T-cell (primary cell): ENCODE measurements around the gene ATP6V0E1. TPM values are rescaled to one million over a fixed set of nuclear protein-coding genes. Genes with fewer than 3 reads are reported as not detected.
A peak's percentile ranks its signal among the peaks of the same experiment; 100 is the strongest.

Source experiments
- ATAC-seq, 4 experiments: fragments of 200-7000 bp in 3 of 4; fragments of 150-1000 bp in 1 of 4; cut with Tn5 transposase; replicated peaks in 1 of 4; 1 replicate in 3 of 4; 2 replicates in 1 of 4; pipeline ENCODE4 v1.10.0; 2021; ENCODE audit warnings: moderate library complexity in 3 of 4, mild to moderate bottlenecking in 2 of 4, moderate number of reproducible peaks in 1 of 4
- CTCF ChIA-PET, 2 donors: fragments of 300-600 bp; sonication (Branson Sonifier 250); formaldehyde crosslinking; loops; one replicate each; lab custom pipeline; 2022; ENCODE audit warnings: antibody characterized with exemption in 2 of 2; lab: Charles Lee
- POLR2A ChIA-PET, 2 donors: fragments of 300-600 bp; sonication (Branson Sonifier 250); formaldehyde crosslinking; loops; one replicate each; lab custom pipeline; 2022; ENCODE audit warnings: antibody characterized with exemption in 2 of 2; lab: Charles Lee
- DNase-seq, 35 experiments: peaks; one replicate each; pipeline versions ENCODE4 v3.0.0 to v3.0.0-alpha.2; 2013 to 2023
- H3K27ac ChIP-seq: one replicate; pipeline ENCODE4 v1.5.1; 2013; ENCODE audit warnings: low read length
- H3K27me3 ChIP-seq, 2 experiments: replicated peaks in 1 of 2; 1 replicate in 1 of 2; 2 replicates in 1 of 2; pipeline versions ENCODE4 v1.6.1 to v1.7.0; 2013; ENCODE audit warnings: low read length in 1 of 2, mixed read lengths in 1 of 2; ENCODE audit not compliant: control insufficient read depth in 2 of 2, insufficient read depth in 2 of 2; ENCODE audit errors: extremely low read depth in 1 of 2
- H3K36me3 ChIP-seq, 2 donors: 1 replicate in 1 of 2; 2 replicates in 1 of 2; pipeline versions ENCODE4 v1.6.1 to v1.7.0; 2013; ENCODE audit warnings: low read length in 1 of 2; ENCODE audit not compliant: control insufficient read depth in 2 of 2, insufficient read depth in 1 of 2; ENCODE audit errors: extremely low read depth in 1 of 2
- H3K4me1 ChIP-seq, 2 experiments: 1 replicate in 1 of 2; 2 replicates in 1 of 2; pipeline versions ENCODE4 v1.6.1 to v1.7.0; 2013; ENCODE audit warnings: low read length in 2 of 2, mixed read lengths in 1 of 2; ENCODE audit not compliant: insufficient read depth in 2 of 2, control insufficient read depth in 1 of 2; ENCODE audit errors: extremely low read depth in 1 of 2
- H3K4me3 ChIP-seq, 2 donors: 1 replicate in 1 of 2; 2 replicates in 1 of 2; pipeline versions ENCODE4 v1.5.1 to v1.7.0; 2013; ENCODE audit warnings: mild to moderate bottlenecking in 2 of 2, low read length in 1 of 2, moderate library complexity in 1 of 2; ENCODE audit not compliant: control insufficient read depth in 1 of 2; ENCODE audit errors: extremely low read depth in 1 of 2
- H3K9me3 ChIP-seq: 2 replicates; pipeline ENCODE4 v1.7.0; 2013
- H3K27ac Mint-ChIP-seq, 2 donors: one replicate each; pipeline ENCODE4 v1.8.0; 2020 to 2021; ENCODE audit warnings: mild to moderate bottlenecking in 2 of 2, mixed read lengths in 2 of 2
- H3K27me3 Mint-ChIP-seq, 2 donors: one replicate each; pipeline ENCODE4 v1.8.0; 2021 to 2022; ENCODE audit warnings: mixed read lengths in 2 of 2
- H3K36me3 Mint-ChIP-seq: one replicate; pipeline ENCODE4 v1.8.0; 2021; ENCODE audit warnings: mixed read lengths
- H3K4me1 Mint-ChIP-seq, 3 donors: one replicate each; pipeline ENCODE4 v1.8.0; 2020 to 2022; ENCODE audit warnings: mixed read lengths in 3 of 3, mild to moderate bottlenecking in 1 of 3
- H3K4me3 Mint-ChIP-seq, 3 donors: one replicate each; pipeline ENCODE4 v1.8.0; 2020 to 2022; ENCODE audit warnings: mild to moderate bottlenecking in 3 of 3, mixed read lengths in 3 of 3, moderate library complexity in 3 of 3
- H3K9me3 Mint-ChIP-seq, 3 donors: one replicate each; pipeline ENCODE4 v1.8.0; 2020 to 2022; ENCODE audit warnings: mixed read lengths in 3 of 3
- WGBS: methylation state at CpG from one replicate; pipeline ENCODE4 v1.1.5; 2013; ENCODE audit warnings: missing lambda C conversion rate; ENCODE audit not compliant: insufficient coverage; 5-methylcytosine and 5-hydroxymethylcytosine counted together
- total RNA-seq, 35 experiments: library from RNA in 6 of 35; stranded (reverse) in 6 of 35; fragments of 120-200 nt in 1 of 35; gene quantifications; one replicate each; pipeline versions ENCODE4 v1.2.1 to v1.2.4 and lab custom pipeline; 2013 to 2026

ATP6V0E1 gene
- total RNA-seq, 5 donors from 2014 or later (not counting 1 experiment from before 2014, with no cell fraction given): 81.6 to 156 (median 132) TPM

DNA sequence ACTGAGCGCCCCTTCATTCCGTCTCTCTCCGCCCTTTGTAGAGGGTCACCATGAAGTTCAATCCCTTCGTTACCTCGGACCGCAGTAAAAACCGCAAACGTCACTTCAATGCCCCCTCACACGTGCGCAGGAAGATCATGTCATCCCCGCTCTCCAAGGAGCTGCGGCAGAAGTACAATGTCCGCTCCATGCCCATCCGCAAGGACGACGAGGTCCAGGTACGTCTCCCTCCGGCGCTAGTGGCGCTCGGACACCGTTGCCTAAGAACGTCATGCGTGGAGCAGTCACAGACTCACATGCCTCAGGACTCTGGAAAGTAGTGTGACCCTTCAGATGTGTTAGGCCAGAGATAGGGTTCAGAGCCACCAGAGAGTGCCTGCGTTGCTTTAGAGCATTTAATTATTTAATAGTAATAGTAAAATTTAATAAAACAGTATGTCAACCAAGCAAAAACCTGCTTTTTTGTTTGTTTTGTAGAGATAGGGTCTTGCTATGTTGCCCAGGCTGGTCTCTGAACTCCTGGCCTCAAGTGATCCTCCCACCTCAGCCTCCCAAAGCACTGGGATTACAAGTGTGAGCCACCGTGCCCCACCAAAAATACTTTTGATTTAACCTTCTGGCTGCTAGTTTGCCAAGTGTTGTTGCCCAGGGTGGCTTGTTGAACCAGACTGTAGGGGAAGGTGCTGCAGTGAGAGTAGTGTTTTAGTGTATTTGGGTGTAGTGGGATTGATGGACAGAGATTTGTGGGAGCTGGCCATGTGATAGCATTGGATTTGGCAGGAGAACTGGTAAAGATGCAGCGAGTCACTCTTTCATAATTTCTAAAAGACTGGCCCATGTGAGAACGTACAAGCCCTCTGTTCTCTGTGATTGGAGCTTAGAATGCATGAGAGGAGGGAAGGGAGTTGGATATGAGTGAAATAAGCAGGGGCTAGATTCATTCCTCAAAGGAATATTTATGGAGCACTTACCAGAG lies 23.5 kb upstream of the ATP6V0E1 start:
- Mint-ChIP-seq H3K27me3 (no peaks in the 10 kb centered on the region), H3K4me3 (peak overlapping the region; percentile 92 to 98 (median 95)), H3K36me3 (peaks cover 21% of the 10 kb centered on the region), H3K9me3 (no peaks in the 10 kb centered on the region), H3K4me1 (peaks cover 28 to 36% (median 30%) of the 10 kb centered on the region in 3 donors), H3K27ac (peak overlapping the region; percentile 95 to 97)
- CTCF ChIA-PET: interaction anchor here (0.6 to 1.8 kb wide), 7 partner anchors 16 to 656 kb away, joined by 3 to 7 read pairs (median 4); partner anchors contain the start of genes ATP6V0E1 (in 1 of the 2) and BOD1 (in 1 of the 2)
- peaks cover 3 to 4% of the 10 kb centered on the region in 2 donors for H3K36me3 ChIP-seq
- peak overlapping the region; percentile 83 for H3K27ac ChIP-seq
- DNase-seq: no peak
- no peak for ATAC-seq
- peak overlapping the region; percentile 96 to 98 for H3K4me3 ChIP-seq
- H3K9me3 ChIP-seq: no peaks in the 10 kb centered on the region
- POLR2A ChIA-PET: interaction anchor here (0.5 to 1.0 kb wide), 3 partner anchors 23 to 187 kb away, joined by 3 to 4 read pairs (median 4); partner anchors contain the start of gene ATP6V0E1 (in 1 of the 2)
- H3K27me3 ChIP-seq: no peaks in the 10 kb centered on the region
- H3K4me1 ChIP-seq: peaks cover 6 to 19% of the 10 kb centered on the region in 2 experiments
- WGBS: 5% methylated on average over 24 of the region's 28 CpGs

- H3K4me3 Mint-ChIP-seq: no peak overlapping the region
- H3K27ac Mint-ChIP-seq: no peak overlapping the region
Observed at GRCh38 chr5:172969921-172970320, 13.7 kb upstream of the ATP6V0E1 start.

DNA sequence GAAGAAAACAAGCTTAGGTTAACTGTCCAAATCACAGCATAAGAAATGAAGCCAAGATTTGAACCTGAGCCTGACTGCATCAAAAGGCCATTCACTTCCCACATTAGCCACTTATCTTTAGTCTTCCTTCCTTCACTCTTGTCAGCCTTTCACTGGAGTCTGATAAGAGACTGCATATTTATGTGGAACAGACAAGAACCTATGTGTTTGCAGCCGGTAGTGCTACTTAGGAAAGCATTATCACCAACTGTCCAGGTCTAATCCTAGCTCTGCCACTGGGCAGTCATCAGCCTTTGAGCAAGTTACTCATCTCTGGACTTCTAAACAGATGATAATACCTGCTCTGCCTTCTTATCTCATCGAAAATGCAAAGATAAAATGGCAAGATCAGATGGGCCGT lies 12.1 kb upstream of the ATP6V0E1 start:
- H3K4me3 ChIP-seq: no peak overlapping the region
- peaks cover 0 to 2% of the 10 kb centered on the region in 2 experiments for H3K27me3 ChIP-seq
- ATAC-seq (no peak), DNase-seq (no peak)
- H3K27me3 Mint-ChIP-seq: peaks cover 0 to 4% of the 10 kb centered on the region in 2 donors
- no peak overlapping the region for H3K27ac Mint-ChIP-seq
- H3K36me3 Mint-ChIP-seq: peaks cover 16% of the 10 kb centered on the region
- no peaks in the 10 kb centered on the region for H3K4me1 Mint-ChIP-seq
- peaks cover 5 to 22% of the 10 kb centered on the region in 2 donors for H3K36me3 ChIP-seq
- H3K4me3 Mint-ChIP-seq: no peak overlapping the region
- H3K27ac ChIP-seq: no peak overlapping the region
- 100% methylated on average over 1 of the region's 3 CpGs for WGBS
- POLR2A ChIA-PET: no interaction called here
- H3K4me1 ChIP-seq: no peaks in the 10 kb centered on the region
- CTCF ChIA-PET: interaction anchor here in 1 of 2 donors (0.7 to 0.9 kb wide), 2 partner anchors 13 to 163 kb away, joined by 3 read pairs; no protein-coding TSS in a partner anchor
- H3K9me3 ChIP-seq: no peaks in the 10 kb centered on the region
- no peaks in the 10 kb centered on the region for H3K9me3 Mint-ChIP-seq

More at GRCh38 chr5:172969921-172970320, 13.7 kb upstream of the ATP6V0E1 start:
- Histone ChIP-seq H3K9me3 (no peaks in the 10 kb centered on the region), H3K27me3 (no peaks in the 10 kb centered on the region), H3K4me1 (no peaks in the 10 kb centered on the region), H3K4me3 (no peak overlapping the region), H3K36me3 (peaks cover 5 to 22% of the 10 kb centered on the region in 2 donors), H3K27ac (no peak overlapping the region)
- Mint-ChIP-seq H3K9me3 (no peaks in the 10 kb centered on the region), H3K36me3 (peaks cover 25% of the 10 kb centered on the region), H3K27me3 (peaks cover 0 to 2% of the 10 kb centered on the region in 2 donors), H3K4me1 (no peaks in the 10 kb centered on the region)
- 100% methylated on average over 2 of the region's 2 CpGs for WGBS
- ChIA-PET CTCF (no interaction called here), POLR2A (no interaction called here)
- ATAC-seq: no peak
- DNase-seq: no peak

DNA sequence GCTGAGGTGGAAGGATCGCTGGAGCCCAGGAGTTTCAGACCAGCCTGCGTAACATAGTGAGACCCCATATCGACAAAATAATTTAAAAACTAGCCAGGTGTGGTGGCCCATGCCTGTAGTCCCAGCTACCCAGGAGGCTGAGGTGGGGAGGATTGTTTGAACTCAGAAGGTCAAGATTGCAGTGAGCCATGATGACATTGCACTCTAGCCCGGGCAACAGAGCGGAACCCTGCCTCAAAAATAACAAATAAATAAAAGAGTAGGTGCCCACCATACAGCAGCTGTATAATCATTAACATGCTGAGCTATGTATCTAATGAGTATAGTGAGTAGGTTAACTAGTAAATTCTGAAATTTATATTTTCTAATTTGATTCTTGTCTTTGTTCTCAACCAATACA lies 11.0 kb upstream of the ATP6V0E1 start:
- ChIA-PET CTCF (interaction anchor here in 1 of 2 donors (0.6 to 1.1 kb wide), 3 partner anchors 12 to 261 kb away, joined by 3 to 5 read pairs (median 3); partner anchors contain the start of gene ATP6V0E1), POLR2A (interaction anchor here in 1 of 2 donors (0.6 kb wide), 1 partner anchor 41 kb away, joined by 5 read pairs; no protein-coding TSS in a partner anchor)
- peaks cover 0 to 2% of the 10 kb centered on the region in 2 experiments for H3K27me3 ChIP-seq
- whole genome bisulfite sequencing: 100% methylated on average over 2 of the region's 5 CpGs
- H3K27ac ChIP-seq: no peak overlapping the region
- no peak overlapping the region for H3K4me3 ChIP-seq
- H3K4me1 Mint-ChIP-seq: no peaks in the 10 kb centered on the region
- no peaks in the 10 kb centered on the region for H3K9me3 Mint-ChIP-seq
- peaks cover 5 to 22% of the 10 kb centered on the region in 2 donors for H3K36me3 ChIP-seq
- ATAC-seq (no peak), DNase-seq (no peak)
- H3K36me3 Mint-ChIP-seq: peaks cover 16% of the 10 kb centered on the region
- H3K27me3 Mint-ChIP-seq: peaks cover 0 to 4% of the 10 kb centered on the region in 2 donors
- no peaks in the 10 kb centered on the region for H3K4me1 ChIP-seq
- H3K9me3 ChIP-seq: no peaks in the 10 kb centered on the region
- no peak overlapping the region for H3K4me3 Mint-ChIP-seq
- no peak overlapping the region for H3K27ac Mint-ChIP-seq

- CTCF ChIA-PET: interaction anchor here (0.6 to 1.1 kb wide), 4 partner anchors 10 to 262 kb away, joined by 3 to 5 read pairs (median 4); partner anchors contain the start of gene ATP6V0E1 (in 2 of the 2)
- no peaks in the 10 kb centered on the region for H3K9me3 Mint-ChIP-seq
- no peaks in the 10 kb centered on the region for H3K9me3 ChIP-seq
- peaks cover 5 to 18% of the 10 kb centered on the region in 2 donors for H3K36me3 ChIP-seq
- 69% methylated on average over 3 of the region's 3 CpGs for WGBS
- H3K4me1 Mint-ChIP-seq: peaks cover 0 to 3% (median 0%) of the 10 kb centered on the region in 3 donors
- peaks cover 13% of the 10 kb centered on the region for H3K36me3 Mint-ChIP-seq
- ATAC-seq (no peak), DNase-seq (no peak)
- no peak overlapping the region for H3K4me3 ChIP-seq
- peaks cover 0 to 2% of the 10 kb centered on the region in 2 experiments for H3K27me3 ChIP-seq
- no peak overlapping the region for H3K4me3 Mint-ChIP-seq
- POLR2A ChIA-PET: interaction anchor here in 1 of 2 donors (0.6 kb wide), 1 partner anchor 40 kb away, joined by 5 read pairs; no protein-coding TSS in a partner anchor
- H3K4me1 ChIP-seq: no peaks in the 10 kb centered on the region
- H3K27me3 Mint-ChIP-seq: peaks cover 0 to 4% of the 10 kb centered on the region in 2 donors
- H3K27ac Mint-ChIP-seq: no peak overlapping the region
- no peak overlapping the region for H3K27ac ChIP-seq
Observed at GRCh38 chr5:172973127-172973916, 10.2 kb upstream of the ATP6V0E1 start.
